Rectal smooth muscle tissue (tissue), 1 donor: ENCODE measurements around the gene HPCAL1.

ENCODE experiments used
- H3K27ac ChIP-seq: one replicate; pipeline ENCODE4 v1.7.0; 2013; ENCODE audit warnings: low read depth, low read length, inconsistent platforms
- H3K27me3 ChIP-seq: one replicate; pipeline ENCODE4 v1.7.0; 2013; ENCODE audit warnings: low read length; ENCODE audit not compliant: control insufficient read depth, insufficient read depth
- H3K36me3 ChIP-seq: one replicate; pipeline ENCODE4 v1.7.0; 2013; ENCODE audit warnings: low read length; ENCODE audit not compliant: control insufficient read depth, insufficient read depth
- H3K4me1 ChIP-seq: one replicate; pipeline ENCODE4 v1.7.0; 2013; ENCODE audit warnings: low read length; ENCODE audit not compliant: control insufficient read depth, insufficient read depth
- H3K4me3 ChIP-seq: one replicate; pipeline ENCODE4 v1.7.0; 2013; ENCODE audit warnings: low read length
- H3K9ac ChIP-seq: one replicate; pipeline ENCODE4 v1.7.0; 2013; ENCODE audit warnings: low read length

HPCAL1 gene

GRCh38 chr2:10303694-10304378 is 1.1 kb downstream of the HPCAL1 start:
- Histone ChIP-seq H3K9ac (peak overlapping the region; percentile 33), H3K27me3 (no peaks in the 10 kb centered on the region), H3K36me3 (no peaks in the 10 kb centered on the region), H3K4me3 (peak overlapping the region; percentile 72), H3K27ac (no peak overlapping the region), H3K4me1 (peaks cover 9% of the 10 kb centered on the region)

- H3K9ac ChIP-seq, result no peak overlapping the region
- H3K4me1 ChIP-seq, result peaks cover 9% of the 10 kb centered on the region
- no peak overlapping the region for H3K27ac ChIP-seq
- no peaks in the 10 kb centered on the region for H3K27me3 ChIP-seq
- peak overlapping the region; percentile 72 for H3K4me3 ChIP-seq
- no peaks in the 10 kb centered on the region for H3K36me3 ChIP-seq
Measured at GRCh38 chr2:10304458-10305253, 2.0 kb downstream of the HPCAL1 start.

- H3K9ac ChIP-seq, result no peak overlapping the region
- H3K4me3 ChIP-seq, result peak overlapping the region; percentile 72
- H3K27ac ChIP-seq, result no peak overlapping the region
- no peaks in the 10 kb centered on the region for H3K27me3 ChIP-seq
- H3K4me1 ChIP-seq, result peaks cover 9% of the 10 kb centered on the region
- no peaks in the 10 kb centered on the region for H3K36me3 ChIP-seq
Measured at GRCh38 chr2:10305254-10305635, 2.5 kb downstream of the HPCAL1 start.

- H3K27me3 ChIP-seq, result no peaks in the 10 kb centered on the region
- H3K27ac ChIP-seq, result no peak overlapping the region
- H3K9ac ChIP-seq, result no peak overlapping the region
- peaks cover 9% of the 10 kb centered on the region for H3K4me1 ChIP-seq
- H3K36me3 ChIP-seq, result no peaks in the 10 kb centered on the region
- no peak overlapping the region for H3K4me3 ChIP-seq
Measured at GRCh38 chr2:10305715-10306114, 3.0 kb downstream of the HPCAL1 start.

- no peak overlapping the region for H3K4me3 ChIP-seq
- H3K4me1 ChIP-seq, result peaks cover 8% of the 10 kb centered on the region
- no peak overlapping the region for H3K9ac ChIP-seq
- no peak overlapping the region for H3K27ac ChIP-seq
- H3K36me3 ChIP-seq, result no peaks in the 10 kb centered on the region
- no peaks in the 10 kb centered on the region for H3K27me3 ChIP-seq
Measured at GRCh38 chr2:10306901-10307463, 4.3 kb downstream of the HPCAL1 start.

GRCh38 chr2:10307561-10308156 is 5.0 kb downstream of the HPCAL1 start:
- H3K4me1 ChIP-seq, result peaks cover 7% of the 10 kb centered on the region
- H3K27me3 ChIP-seq, result no peaks in the 10 kb centered on the region
- no peaks in the 10 kb centered on the region for H3K36me3 ChIP-seq
- H3K4me3 ChIP-seq, result no peak overlapping the region
- H3K9ac ChIP-seq, result no peak overlapping the region
- no peak overlapping the region for H3K27ac ChIP-seq

GRCh38 chr2:10308866-10309265 is 6.2 kb downstream of the HPCAL1 start:
- Histone ChIP-seq H3K36me3 (no peaks in the 10 kb centered on the region), H3K9ac (no peak overlapping the region), H3K4me3 (no peak overlapping the region), H3K27ac (no peak overlapping the region), H3K27me3 (no peaks in the 10 kb centered on the region), H3K4me1 (peaks cover 2% of the 10 kb centered on the region)

GRCh38 chr2:10309286-10309685 is 6.6 kb downstream of the HPCAL1 start:
- Histone ChIP-seq H3K36me3 (no peaks in the 10 kb centered on the region), H3K9ac (no peak overlapping the region)

GRCh38 chr2:10310309-10310888 is 7.7 kb downstream of the HPCAL1 start:
- H3K27me3 ChIP-seq, result no peaks in the 10 kb centered on the region
- no peak overlapping the region for H3K4me3 ChIP-seq
- no peaks in the 10 kb centered on the region for H3K36me3 ChIP-seq
- H3K4me1 ChIP-seq, result no peaks in the 10 kb centered on the region
- H3K9ac ChIP-seq, result no peak overlapping the region
- H3K27ac ChIP-seq, result no peak overlapping the region

More at GRCh38 chr2:10309286-10309685, 6.6 kb downstream of the HPCAL1 start:
- Histone ChIP-seq H3K4me1 (peaks cover 2% of the 10 kb centered on the region), H3K27ac (no peak overlapping the region), H3K27me3 (no peaks in the 10 kb centered on the region), H3K4me3 (no peak overlapping the region)

- Histone ChIP-seq H3K27ac (no peak overlapping the region), H3K36me3 (no peaks in the 10 kb centered on the region), H3K4me3 (no peak overlapping the region), H3K27me3 (no peaks in the 10 kb centered on the region), H3K9ac (no peak overlapping the region), H3K4me1 (no peaks in the 10 kb centered on the region)
Measured at GRCh38 chr2:10311736-10312135, 9.0 kb downstream of the HPCAL1 start.

- Histone ChIP-seq H3K4me3 (no peak overlapping the region), H3K36me3 (no peaks in the 10 kb centered on the region), H3K27ac (no peak overlapping the region), H3K4me1 (no peaks in the 10 kb centered on the region), H3K27me3 (no peaks in the 10 kb centered on the region), H3K9ac (no peak overlapping the region)
Measured at GRCh38 chr2:10312437-10312957, 9.8 kb downstream of the HPCAL1 start.

GRCh38 chr2:10316336-10316735 is 13.6 kb downstream of the HPCAL1 start:
- no peak overlapping the region for H3K9ac ChIP-seq
- no peak overlapping the region for H3K27ac ChIP-seq
- no peaks in the 10 kb centered on the region for H3K4me1 ChIP-seq

More at GRCh38 chr2:10316336-10316735, 13.6 kb downstream of the HPCAL1 start:
- Histone ChIP-seq H3K27me3 (no peaks in the 10 kb centered on the region), H3K36me3 (no peaks in the 10 kb centered on the region), H3K4me3 (no peak overlapping the region)
